Measurements from ENCODE around the gene PSMD10. TPM values are rescaled to one million over a fixed set of nuclear protein-coding genes. Genes with fewer than 3 reads are reported as not detected.

The PSMD10 gene, protein sequence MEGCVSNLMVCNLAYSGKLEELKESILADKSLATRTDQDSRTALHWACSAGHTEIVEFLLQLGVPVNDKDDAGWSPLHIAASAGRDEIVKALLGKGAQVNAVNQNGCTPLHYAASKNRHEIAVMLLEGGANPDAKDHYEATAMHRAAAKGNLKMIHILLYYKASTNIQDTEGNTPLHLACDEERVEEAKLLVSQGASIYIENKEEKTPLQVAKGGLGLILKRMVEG
- total RNA-seq = 76.4 TPM

DNA sequence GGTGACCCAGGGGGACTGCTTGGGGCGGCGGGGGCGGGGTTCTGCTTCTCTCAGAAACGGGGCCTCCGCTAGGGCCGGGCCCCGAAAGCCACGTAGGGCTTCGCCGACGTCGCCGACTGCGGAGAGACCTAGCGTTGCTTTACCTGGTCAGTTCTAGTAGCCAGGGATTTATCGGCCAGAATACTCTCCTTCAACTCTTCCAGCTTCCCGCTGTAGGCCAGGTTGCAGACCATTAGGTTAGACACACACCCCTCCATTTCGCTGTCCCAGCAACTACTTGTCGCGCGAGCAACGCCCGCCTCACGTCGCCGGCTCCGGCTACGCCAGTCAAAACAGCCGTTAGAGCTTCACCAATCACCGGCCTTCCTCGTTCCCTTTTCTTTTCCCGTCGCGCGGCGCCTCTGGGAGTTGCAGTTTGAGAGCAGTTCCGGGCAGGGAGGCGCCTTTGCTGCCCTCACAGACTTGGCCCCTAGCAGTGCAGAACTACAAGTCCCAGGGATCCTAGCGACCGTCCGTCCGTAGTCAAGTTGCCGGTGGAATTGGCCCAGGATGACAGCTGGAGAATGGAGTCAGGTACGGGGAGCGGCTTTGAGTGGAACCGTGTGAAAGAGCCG, at the start of gene PSMD10, which contains the start of gene ATG4A:
Gene PSMD10, minus strand, starts transcription at position 279 of the 614 bp plus-strand sequence. Its CDS starts 22 bp downstream, at position 257.
Gene ATG4A, plus strand, starts transcription at position 515 of the 614 bp plus-strand sequence. Its CDS starts 49 bp downstream, at position 564.

DNA sequence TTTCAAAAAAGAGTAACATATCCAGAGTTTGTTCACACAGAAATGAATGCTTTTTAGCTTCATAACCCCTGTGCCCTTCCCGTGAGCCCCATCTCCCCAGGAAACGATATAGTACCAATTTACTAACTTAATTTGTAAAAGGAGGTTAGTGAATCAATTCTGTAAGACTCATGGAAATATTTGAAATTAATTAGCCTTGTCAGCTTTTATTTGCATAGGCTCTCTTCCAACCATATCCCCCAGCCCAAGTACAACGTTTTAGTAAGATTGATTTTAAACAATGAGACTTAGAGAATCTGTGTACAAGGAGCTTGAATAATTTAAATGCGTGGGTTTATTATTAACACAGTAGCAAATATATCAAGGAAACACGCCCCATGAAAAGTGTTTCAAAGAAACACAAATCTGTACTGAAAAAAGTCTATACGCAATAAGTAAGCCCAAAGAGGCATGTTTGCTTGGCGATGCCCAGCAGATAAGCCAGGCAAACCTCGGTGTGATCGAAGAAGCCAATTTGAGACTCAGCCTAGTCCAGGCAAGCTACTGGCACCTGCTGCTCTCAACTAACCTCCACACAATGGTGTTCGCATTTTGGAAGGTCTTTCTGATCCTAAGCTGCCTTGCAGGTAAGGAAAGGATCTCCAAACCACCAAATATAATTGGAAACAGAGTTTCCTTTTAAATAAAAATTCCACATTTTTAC, 46.6 kb downstream of the PSMD10 start, which contains the start of gene VSIG1:
Gene VSIG1, plus strand, starts transcription at position 512 of the 703 bp plus-strand sequence. Its CDS starts 66 bp downstream, at position 578.

Other genes starting within 250 kb of the PSMD10 start
- not detected for gene TEX13B, start 109.2 kb downstream of the PSMD10 start, total RNA-seq
- gene VSIG1, start 46.5 kb downstream of the PSMD10 start, total RNA-seq = 0.31 TPM
- gene ATG4A, start 236 bp upstream of the PSMD10 start, total RNA-seq = 5.9 TPM